NCI-H748 treated with DMSO at 0.1 percent for 48 hours (cell line): Measurements from ENCODE around the gene CCDC121.
"Not testable (repeated sequence)": the region's sequence is repeated elsewhere in the genome, so short reads cannot be mapped to it uniquely, and the experiment has no call there.

ENCODE experiments used
- DNase-seq: peaks from one replicate; lab custom pipeline; 2025; lab: John Stamatoyannopoulos, UW

CCDC121 gene

DNA sequence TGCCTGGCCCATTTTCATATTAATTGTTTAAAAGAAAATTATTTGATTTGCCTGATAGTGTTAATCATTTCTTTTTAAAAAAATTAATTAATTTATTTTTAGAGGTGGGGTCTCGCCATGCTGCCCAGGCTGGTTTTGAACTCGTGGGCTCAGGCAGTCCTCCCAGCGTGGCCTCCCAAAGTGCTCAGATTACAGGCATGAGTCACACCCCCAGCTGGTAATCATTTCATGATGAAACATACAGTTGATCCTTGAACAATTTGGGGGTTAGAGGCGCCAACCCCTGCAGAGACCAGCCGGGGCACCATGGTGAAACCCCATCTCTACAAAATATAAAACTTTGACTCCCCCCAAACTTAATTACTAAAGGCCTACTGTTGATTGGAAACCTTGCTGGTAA is 8.0 kb upstream of the CCDC121 start:
- DNase-seq, result no peak

DNA sequence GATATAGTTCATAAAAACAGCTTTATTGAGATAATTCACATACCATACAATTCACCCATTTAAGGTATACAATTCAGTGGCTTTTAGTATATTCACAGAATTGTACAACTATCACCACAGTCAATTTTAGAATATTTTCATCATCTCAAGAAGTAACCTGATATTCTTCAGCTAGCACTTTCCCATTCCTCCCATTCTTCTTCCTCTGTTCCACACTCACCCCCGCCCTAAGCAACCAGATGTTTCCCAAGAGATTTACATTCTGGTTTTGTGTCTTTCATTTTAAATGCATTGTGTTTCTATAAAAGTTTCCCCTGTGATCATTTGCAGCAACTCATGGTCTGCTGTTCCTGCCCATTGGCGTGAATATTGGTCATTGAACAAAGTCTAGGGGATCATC is 5.5 kb upstream of the CCDC121 start:
- DNase-seq, result no peak

DNA sequence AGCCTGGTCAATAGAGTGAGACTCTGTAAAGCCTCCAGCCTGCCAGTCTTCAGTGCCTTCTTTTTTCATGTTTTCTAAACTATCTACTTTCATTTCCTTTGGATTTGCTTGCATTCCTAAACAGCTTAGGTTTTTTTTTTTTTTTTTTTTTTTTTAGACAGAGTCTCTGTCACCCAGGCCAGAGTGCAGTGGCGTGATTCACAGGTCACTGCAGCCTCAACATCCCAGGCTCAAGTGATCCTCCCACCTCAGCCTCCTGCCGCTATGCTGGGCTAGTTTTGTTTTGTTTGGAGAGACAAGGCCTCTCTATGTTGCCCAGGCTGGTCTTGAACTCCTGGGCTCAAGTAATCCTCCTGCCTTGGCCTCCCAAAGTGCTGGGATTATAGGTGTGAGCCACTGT is 1.4 kb upstream of the CCDC121 start:
- not testable (repeated sequence) for DNase-seq

DNA sequence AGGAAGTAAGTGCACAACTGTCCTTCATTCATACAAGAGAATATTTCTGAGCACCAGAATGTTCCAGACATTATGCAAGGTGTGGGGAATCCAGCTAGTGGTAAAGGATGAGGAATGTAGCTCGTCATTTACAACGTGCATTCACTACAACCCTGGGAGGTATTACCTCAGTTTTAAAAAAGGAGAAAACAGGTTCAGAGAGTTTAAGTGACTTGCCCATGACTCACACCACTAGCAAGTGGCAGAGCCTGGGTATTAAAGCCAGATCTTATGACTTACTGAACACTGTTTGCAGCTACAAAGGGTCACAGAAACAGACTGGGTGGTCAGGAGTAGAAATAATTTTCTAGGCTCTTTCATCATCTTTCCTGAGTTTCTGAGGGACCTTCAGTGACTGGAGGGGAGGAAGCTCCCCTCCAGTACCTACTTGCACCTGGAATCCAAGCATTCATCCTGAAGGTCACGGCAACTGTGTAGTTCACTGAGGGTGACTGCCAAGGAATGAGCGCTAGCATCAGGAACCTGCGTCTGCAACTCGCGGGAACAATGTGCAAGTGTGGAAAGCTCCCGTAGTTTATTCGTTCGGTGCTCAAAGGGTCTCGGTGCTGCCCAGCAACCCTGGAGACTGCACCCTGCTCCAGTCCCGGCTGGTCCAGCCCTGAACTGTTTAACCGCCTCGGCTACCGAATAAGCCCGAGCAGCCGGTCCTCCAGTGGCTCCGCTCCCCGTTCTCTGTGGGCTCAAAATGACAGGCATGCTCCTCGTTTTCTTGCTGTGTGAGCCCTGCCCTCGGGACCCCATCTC is 647 bp downstream of the CCDC121 start:
- DNase-seq, result no peak

DNA sequence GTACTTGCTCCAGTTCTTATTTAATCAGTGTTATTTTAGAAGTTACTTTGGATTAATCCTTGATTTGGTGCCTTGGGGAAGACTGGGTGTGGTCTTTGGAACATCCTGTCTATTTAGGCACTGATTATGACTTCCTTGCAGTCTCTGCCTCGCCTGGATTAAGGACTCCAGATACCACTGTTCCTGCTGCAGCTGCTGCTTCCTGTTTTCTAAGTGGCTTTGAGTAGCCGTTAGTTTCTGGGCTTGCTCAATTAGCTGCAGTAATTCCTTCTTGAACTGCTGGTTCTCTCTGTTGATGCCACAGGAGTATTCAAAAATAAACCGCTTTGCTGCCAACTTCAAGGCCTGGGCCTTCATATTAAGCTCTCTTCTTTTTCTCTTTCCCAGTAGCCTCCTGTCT is 1.9 kb downstream of the CCDC121 start:
- DNase-seq, result not testable (repeated sequence)

DNA sequence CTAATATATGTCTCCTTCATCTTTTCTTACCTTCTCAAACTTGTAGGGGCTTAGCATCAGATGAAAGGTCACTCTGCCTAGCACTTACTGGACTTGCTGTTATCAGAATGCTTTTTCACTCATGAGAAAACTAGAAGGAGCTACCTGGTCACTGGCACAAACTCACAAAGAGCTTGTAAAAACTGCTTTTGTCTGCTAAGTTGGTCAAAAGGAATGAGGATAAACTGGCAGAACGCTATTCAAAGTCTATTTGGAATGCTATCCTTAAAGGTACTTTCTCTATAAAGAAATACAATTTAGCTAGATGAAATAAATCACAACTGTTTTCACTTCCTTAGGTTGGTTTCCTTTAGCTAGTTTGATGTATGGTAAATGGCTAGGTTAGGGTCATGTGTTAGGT is 2.5 kb downstream of the CCDC121 start:
- not testable (repeated sequence) for DNase-seq

DNA sequence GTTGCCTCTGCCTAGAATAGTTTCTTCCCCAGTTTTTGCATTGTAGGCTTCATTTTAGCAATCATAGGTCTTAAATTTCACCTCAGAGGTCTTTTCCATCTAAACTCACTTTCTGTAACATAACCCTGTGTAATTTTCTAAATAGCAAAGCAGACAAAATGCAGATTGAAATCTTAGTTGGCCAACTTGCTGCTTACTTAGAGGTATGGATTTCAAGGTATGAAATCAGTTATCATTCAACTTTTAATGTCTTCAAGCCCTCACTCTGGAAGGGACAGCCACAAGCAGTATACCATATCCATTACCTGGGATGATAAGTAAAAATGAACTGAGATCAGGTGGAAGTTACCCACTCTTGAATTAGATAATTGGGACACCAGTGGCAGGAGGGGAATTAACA is 3.9 kb downstream of the CCDC121 start:
- no peak for DNase-seq

DNA sequence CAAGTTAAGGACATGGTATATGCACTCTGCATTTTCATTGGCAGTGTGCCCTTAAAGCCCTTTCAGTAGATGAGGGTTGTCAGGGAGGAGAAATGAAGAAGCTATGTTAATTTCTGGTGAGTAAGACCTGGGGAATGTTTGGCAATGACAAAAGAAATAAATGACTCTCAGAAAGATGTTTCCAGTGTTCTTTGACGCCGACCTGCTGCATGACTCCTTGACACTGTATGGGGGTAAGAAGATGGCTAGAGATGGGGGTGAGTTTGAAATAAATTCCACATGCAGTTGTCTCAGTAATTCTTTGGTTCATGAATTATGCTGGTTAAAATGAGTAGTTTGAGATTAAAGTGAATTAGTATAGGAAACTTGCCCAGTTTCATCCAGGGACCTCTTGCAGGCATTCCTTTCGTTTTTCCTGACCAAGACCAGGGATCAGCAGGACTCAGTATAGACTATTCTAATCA is 5.9 kb downstream of the CCDC121 start:
- DNase-seq, result no peak

DNA sequence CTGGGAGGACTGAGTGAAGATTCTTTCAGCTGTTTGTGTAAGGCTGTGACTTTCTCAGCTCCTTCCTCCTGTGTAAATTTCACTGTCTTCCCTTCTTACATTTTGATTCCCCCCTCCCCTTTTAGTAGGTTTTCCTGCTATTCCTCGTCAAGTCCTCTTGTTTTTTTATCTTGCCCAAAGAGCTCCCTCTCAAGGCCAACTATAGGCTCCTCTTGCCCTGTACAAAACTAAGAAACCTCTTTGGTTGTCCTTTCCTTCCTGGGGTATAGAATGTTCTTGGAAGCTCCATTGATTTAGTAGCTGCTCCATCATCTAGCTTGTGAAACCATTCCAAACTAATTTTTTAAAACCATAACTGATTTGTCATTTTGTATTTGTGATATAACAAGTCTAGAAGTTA is 7.3 kb downstream of the CCDC121 start:
- no peak for DNase-seq

DNA sequence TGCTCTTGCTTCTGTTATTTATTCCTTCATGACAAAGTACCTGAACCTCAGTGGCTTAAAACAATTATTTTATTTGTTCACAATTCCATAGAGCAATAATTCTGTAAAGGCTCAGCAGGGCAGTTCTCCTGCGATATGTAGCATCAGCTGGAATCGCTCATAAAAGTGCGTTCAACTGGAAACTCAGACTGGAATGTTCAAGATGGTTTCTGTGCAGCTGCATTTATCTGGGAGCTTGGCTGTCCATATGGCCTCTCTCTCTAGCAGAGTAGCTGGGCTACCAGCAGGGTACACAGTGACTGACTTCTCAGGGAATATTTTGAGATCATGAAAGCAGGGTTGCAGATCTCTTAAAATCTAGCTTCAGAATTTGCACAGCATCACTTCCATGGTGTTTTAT is 13.5 kb downstream of the CCDC121 start:
- DNase-seq, result no peak

DNA sequence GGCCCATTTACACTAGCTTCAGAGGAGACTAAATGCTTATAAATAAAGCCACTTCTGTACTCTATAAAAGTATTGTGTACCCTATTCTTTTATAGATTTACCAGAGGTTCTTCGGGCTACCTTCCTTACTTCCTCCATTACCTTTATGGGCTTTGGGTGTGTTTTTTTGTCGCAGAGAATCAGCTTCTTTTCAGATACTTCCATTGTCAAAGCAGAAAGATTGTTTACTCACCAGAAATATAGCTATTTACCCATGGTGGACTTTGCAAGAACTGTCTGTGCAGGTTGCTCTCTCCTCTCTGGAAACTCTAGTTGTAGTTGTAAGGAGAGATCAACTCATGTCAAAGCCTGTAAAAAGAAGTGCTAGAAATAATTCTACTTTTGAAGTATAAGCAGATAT is 14.8 kb downstream of the CCDC121 start:
- DNase-seq, result no peak

DNA sequence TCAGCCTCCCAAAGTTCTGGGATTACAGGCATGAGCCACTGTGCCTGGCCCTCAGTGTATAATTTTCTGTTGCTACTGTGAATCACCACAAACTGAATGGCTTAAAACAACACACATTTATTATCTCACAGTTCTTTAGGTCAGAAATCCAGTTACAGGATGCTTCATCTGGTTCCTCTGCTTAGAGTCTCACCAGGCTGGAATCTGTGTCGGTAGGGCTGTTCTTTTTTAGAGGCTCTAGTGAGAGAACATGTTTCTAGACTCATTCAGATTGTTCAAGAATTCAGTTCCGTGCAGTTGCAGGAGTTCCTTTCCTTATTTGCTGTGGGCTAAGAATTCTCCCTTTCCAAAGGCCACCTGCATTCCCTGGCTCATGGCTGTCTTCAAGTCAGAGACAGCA is 22.2 kb downstream of the CCDC121 start:
- DNase-seq, result no peak

DNA sequence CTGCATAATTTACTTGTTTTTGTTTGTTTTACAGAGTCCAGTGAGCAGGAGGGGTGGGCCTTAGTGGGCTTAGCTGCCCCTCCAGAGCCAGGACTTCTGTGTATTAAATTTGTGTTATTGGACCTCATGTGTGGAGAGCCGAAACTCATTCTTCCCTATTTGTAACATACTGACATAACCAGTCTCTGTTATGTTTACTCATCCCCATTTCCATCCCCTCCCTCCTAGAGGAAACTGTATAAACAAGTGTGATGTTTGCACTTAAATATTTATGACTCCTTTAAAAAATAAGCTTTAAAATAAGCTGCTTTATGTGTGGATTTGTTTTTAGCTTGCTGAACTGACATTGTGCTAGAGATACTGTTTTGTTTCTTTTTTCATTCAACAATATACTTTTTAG is 32.2 kb downstream of the CCDC121 start:
- DNase-seq, result no peak

DNA sequence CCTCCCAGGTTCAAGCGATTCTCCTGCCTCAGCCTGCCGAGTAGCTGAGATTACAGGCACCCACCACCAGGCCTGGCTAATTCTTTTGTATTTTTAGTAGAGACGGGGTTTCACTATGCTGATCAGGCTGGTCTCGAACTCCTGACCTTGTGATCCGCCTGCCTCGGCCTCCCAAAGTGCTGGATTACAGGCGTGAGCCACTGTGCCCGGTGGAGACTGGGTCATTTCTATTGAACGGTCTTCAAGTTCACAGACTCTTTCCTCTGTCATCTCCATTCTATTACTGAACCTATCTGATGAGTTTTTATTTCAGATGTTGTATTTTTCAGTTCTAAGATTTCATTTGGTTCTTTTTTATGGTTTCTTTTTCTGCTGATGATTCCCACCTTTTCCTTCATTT is 33.4 kb downstream of the CCDC121 start:
- not testable (repeated sequence) for DNase-seq

DNA sequence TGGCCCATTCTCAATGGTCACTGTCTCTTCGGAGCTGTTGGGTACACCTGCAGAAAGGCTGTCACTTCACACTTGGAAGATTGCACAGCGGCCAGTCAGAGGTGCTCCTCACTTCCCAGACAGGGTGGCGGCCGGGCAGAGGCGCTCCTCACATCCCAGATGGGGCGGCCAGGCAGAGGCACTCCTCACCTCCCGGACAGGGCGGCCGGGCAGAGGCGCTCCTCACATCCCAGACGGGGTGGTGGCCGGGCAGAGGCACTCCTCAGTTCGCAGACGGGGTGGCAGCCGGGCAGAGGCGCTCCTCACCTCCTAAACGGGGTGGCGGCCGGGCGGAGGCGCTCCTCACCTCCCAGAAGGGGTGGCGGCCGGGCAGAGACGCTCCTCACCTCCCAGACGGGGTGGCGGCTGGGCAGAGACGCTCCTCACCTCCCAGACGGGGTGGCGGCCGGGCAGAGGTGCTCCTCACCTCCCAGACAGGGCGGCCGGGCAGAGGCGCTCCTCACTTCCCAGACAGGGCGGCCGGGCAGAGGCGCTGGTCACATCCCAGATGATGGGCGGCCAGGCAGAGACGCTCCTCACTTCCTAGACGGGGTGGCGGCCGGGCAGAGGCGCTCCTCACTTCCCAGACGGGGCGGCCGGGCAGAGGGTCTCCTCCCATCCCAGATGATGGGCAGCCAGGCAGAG is 34.6 kb downstream of the CCDC121 start:
- not testable (repeated sequence) for DNase-seq

DNA sequence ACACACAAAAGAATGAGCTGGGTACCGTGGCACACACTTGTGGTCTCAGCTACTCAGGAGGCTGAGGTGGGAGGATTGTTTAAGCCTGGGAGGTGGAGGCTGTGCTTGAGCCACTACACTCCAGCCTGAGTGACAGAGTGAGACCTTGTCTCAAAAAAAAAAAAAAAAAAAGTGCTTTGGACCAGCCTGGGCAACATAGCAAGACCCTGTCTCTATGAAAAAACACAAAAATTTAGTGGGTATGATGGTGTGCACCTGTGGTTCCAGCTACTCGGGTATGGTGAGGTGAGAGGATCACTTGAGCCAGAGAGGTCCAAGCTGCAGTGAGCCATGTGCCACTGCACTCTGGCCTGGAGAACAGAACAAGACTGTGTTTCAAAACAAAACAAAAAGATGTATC is 35.6 kb downstream of the CCDC121 start:
- no peak for DNase-seq

DNA sequence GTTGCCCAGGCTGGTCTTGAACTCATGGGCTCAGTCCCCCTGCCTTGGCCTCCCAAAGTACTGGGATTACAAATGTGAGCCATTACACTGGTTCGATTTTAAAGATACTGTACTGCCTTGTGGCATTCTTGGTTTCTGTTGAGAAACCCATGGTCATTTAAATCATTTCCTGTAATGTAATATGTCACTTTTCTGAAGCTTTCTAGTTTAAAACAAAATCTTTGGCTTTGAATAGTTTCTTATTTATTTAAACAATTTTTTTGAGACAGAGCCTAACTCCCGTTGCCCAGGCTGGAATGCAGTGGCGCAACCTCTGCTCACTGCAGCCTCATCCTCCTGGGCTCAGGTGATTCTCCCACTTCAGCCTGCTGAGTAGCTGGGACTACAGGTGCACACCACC is 37.1 kb downstream of the CCDC121 start:
- no peak for DNase-seq

DNA sequence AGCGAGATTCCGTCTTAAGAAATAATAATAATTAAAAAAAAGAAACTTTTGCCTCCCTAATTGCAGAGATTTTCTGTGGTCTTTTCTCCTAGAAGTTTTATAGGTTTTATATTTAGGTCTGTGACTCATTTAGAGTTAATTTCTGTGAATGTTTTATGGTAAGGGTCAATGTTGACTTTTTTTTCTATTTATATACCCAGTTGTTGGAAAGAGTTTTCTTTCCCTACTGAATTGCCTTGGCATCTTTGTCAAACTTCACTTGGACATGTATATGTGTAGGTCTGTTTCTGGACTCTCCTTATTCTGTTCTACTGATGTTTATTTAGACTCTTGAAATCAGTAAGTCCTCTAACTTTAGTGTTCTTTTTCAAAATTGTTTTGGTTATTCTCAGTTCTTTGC is 40.5 kb downstream of the CCDC121 start:
- no peak for DNase-seq

DNA sequence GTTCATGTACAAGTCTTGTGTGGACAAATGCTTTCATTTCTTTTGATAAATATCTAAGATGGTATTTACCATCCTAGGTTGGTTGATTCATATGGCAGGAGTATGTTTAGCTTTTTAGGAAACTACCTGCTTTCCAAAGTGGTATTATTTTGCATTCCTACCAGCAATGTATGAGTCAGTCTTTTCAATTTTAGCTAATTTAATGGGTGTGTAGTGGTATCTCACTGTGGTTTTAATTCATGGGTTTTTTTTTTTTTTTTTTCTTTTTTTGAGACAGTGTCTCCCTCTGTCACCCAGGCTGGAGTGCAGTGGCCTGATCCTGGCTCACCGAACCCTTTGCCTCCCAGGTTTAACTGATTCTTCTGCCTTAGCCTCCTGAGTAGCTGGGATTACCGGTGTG is 41.8 kb downstream of the CCDC121 start:
- no peak for DNase-seq

DNA sequence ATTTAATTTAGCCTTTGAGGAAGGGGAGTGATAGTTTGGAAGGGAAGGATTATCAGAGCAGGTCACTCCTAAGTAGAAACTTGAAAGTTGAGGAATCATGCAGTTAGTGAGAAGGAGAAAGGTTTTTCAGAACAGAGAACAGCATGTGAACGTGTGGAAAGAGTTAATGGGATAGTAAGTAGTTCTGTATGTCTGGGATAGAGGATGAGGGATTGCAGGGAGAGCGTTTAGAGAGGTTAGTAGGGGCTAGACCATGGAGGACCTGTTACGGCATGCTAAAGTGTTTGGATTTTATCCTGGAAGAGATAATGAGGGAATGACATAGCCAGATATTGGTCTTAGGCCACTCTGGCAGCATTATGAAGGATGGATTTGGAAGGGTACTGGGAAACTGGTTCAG is 44.2 kb downstream of the CCDC121 start:
- DNase-seq, result no peak

DNA sequence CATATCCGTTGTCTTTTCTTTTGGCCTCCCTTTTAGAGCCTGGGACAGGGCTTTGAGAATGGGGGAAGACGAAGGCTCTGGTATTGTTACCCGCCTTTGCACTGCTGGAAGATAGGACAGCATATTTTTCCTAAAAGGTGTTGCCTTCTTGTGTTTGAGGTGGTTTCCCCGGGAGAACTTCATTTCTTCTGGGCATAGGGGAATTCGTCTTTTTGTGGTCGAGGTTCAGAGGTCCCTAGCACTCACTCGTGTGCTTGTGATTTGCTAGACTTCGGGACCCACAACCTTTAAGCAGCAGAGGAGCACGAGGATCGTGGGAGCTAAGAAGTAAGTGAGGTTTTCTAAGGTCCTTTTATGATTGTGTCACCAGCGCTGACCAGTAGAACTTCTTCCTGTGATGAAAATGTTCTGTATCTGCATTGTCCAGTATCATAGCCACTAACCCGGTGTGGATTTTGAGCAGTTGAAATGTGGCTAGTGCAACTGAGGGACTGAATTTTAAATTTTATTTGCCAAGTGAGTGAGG is 45.4 kb downstream of the CCDC121 start:
- no peak for DNase-seq

DNA sequence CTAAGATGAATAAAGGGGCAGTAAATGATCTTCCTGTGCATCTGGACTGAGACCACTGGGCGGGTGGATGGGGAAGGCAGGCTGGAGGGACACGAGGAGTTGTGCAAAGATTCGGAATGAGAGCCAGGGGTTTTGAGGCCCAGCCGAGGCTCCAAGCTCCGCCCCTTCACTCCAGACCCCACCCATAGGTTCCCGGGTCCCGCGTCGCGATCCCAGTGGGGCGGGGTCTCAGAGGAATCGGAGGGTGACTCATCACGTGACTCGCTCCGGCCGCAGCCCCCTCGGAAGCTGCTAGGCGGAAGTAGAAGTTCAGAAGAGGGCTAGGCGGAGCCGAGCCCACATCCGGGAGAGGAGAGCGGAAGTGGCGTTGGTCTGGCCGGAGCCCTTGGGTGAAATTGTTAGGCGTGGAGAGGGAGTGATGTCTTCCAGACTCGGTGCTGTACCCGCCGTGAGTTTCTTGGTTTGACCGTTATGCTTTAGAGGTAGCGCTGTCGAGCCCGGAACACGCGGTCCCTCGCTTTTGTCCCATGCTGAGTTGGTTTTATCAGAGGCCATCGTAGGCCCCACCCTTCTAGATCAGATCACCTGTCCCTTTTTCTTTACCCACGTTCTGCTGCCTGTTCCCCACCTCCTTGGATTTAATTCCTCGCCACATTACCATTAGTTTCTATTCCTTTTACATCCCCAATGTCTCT is 46.0 kb downstream of the CCDC121 start, which contains the start of gene ZNF512:
ZNF512 (plus strand) TSS at position 348 of the 695 bp plus-strand sequence; CDS start at position 419, 71 bp downstream.
- DNase-seq, result peak; percentile 93
